ENCODE data around the gene VCY1B. TPM values are rescaled to one million over a fixed set of nuclear protein-coding genes. Genes with fewer than 3 reads are reported as not detected.

VCY1B gene
- total RNA-seq, result not detected in 2 replicates

DNA sequence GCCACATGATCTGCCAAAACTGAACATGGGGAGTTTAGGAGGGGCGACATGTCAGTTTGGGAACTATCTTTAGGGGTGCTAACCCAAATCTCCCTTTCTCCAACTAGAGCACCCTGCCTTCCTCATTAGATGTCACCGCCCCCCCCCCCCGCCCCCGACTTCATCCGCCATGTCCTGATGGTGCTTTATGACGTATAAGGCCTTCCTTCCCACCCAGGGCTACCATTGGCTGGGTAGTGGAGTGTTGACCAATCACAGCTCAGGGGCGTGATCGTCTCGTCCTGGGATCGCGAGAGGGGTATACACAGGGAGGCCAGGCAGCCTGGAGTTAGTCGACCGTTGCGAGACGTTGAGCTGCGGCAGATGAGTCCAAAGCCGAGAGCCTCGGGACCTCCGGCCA, at the start of gene VCY1B:
VCY1B (plus strand) TSS at position 301 of the 400 bp plus-strand sequence; CDS start at position 364, 63 bp downstream.

Other genes starting within 250 kb of the VCY1B start
- not detected in 2 replicates for gene VCY, start 69.8 kb upstream of the VCY1B start, total RNA-seq

Measured in bronchus fibroblast of lung (primary cell).